Measurements from ENCODE around the gene SLC9A3.

Gene SLC9A3

GRCh38 chr5:538271-538771 lies 14.1 kb upstream of the SLC9A3 start:
- no peak for DNase-seq

GRCh38 chr5:537621-538071 lies 13.4 kb upstream of the SLC9A3 start:
- DNase-seq = no peak

GRCh38 chr5:537098-537497 lies 12.8 kb upstream of the SLC9A3 start:
- no peak for DNase-seq

GRCh38 chr5:535846-536698 lies 11.8 kb upstream of the SLC9A3 start:
- DNase-seq = no peak

- no peak for DNase-seq
These were observed 10.8 kb upstream of the SLC9A3 start for GRCh38 chr5:534743-535671.

- DNase-seq = no peak
These were observed 9.9 kb upstream of the SLC9A3 start for GRCh38 chr5:533955-534742.

GRCh38 chr5:533243-533954 lies 9.2 kb upstream of the SLC9A3 start:
- no peak for DNase-seq

- DNase-seq = no peak
These were observed 8.4 kb upstream of the SLC9A3 start for GRCh38 chr5:532521-533242.

GRCh38 chr5:531749-532315 lies 7.6 kb upstream of the SLC9A3 start:
- DNase-seq = no peak

- DNase-seq = no peak
These were observed 7.0 kb upstream of the SLC9A3 start for GRCh38 chr5:531101-531748.

GRCh38 chr5:530001-530955 lies 6.0 kb upstream of the SLC9A3 start:
- no peak for DNase-seq

GRCh38 chr5:528629-529511 lies 4.6 kb upstream of the SLC9A3 start:
- no peak for DNase-seq

- no peak for DNase-seq
These were observed 3.7 kb upstream of the SLC9A3 start for GRCh38 chr5:527646-528628.

GRCh38 chr5:526456-527088 lies 2.3 kb upstream of the SLC9A3 start:
- no peak for DNase-seq

GRCh38 chr5:525916-526315 lies 1.7 kb upstream of the SLC9A3 start:
- DNase-seq = no peak
